ENCODE measurements around the gene MRGPRG. TPM values are rescaled to one million over a fixed set of nuclear protein-coding genes. Genes with fewer than 3 reads are reported as not detected.

Gene MRGPRG
- total RNA-seq = not detected in 2 replicates

DNA sequence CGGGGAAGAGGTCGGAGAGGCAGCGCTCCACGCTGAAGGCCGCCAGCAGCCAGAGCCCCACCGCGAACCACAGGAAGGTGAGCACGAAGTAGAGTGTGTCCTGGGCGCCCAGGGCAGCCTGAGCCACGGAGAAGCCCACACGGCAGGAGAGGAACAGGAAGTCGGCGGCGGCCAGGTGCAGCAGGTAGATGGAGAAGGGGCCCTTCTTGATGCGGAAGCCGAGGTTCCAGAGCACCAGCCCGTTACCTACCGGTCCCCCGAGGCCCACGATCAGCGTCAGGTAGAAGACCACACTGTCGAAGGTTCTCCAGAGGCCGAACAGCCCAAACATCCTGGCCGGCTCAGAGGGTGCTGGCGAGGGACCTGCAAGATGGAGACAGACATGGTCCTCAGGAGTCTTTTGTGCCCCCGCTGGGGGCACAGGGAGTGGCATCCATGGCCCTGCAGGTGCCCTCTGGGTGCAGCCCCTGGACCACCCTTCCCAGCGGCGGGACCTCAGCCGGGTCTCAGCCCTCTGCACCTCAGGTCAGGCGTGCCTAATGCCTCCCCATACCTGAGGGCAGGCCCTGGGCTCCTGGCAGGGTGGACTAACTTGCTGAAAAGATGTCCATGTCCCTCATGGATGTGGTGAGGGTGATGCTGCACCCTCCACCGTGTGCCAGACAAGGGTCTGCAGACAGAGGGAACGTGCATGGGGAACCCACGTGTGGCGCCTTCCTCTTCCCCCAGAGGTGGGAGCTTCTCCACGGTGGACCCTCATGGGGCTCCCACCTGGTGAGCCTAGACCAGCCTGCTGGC, at the start of gene MRGPRG:
Gene MRGPRG, minus strand, starts transcription at position 331 of the 798 bp plus-strand sequence. Its CDS starts 0 bp downstream, at position 331.

DNA sequence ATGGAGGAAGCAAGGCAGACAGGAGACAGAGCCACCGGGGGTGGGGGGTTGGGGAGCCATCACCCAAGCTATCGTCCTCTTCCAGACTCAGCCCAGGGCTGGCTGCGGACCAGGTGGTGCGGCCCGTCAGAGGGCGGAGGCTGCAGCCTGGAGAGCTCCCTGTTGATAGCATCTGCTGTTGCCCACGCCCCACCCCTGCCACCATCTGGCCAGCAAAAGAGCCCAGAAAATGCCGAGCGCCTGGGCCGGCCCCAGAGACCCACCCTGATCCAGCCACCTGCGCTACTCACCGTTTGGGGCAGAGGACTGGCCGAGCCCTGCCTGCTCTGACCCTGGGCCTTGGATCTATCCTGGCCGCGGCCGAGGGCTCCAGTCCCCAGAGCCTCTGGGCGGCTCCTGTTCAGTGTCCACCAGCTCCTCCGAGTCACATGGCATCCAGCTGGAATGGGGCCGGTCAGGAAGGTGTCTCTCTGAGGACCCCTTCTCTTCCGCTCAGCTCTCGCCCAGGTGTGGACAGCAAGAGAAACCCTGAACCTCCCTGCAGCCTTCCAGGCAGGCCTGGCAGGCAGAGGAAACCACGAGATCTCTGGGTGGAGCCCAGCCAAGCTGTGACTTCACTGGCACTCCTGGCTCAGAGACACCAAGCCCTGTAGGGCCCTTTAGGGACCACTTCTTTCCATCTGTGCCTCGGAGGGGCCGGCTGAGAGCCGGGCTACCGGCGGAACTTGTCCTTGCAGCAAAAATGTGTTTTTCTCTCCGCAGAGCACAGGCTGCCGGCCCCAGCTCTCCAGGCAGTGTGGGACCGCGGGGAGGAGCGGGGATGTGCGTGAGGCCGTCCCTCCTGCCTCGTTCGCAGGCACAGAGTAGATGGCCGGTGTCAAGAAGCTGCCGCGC, 13.5 kb upstream of the MRGPRG start, which contains the start of gene MRGPRE:
Gene MRGPRE, minus strand, starts transcription at position 567 of the 894 bp plus-strand sequence. CDS start 3,618 bp downstream, outside the sequence.

Other genes starting within 250 kb of the MRGPRG start
- gene NAP1L4, start 226.5 kb downstream of the MRGPRG start, total RNA-seq = 162 and 164 TPM in 2 replicates
- 49.3 and 54.2 TPM in 2 replicates for gene CARS1, start 161.4 kb downstream of the MRGPRG start, total RNA-seq
- 41.7 and 49.4 TPM in 2 replicates for gene OSBPL5, start 53.5 kb downstream of the MRGPRG start, total RNA-seq
- 0.12 and 0.13 TPM in 2 replicates for gene MRGPRE, start 13.6 kb upstream of the MRGPRG start, total RNA-seq
- gene ZNF195, start 160.3 kb upstream of the MRGPRG start, total RNA-seq = 11.1 and 13.7 TPM in 2 replicates